Measurements from ENCODE around the gene ZNF593OS.

ZNF593OS gene

GRCh38 chr1:26182383-26182696 lies 10.7 kb upstream of the ZNF593OS start:
- DNase-seq: no peak

- DNase-seq: no peak
Measured at GRCh38 chr1:26181586-26182382, 10.2 kb upstream of the ZNF593OS start.

DNA sequence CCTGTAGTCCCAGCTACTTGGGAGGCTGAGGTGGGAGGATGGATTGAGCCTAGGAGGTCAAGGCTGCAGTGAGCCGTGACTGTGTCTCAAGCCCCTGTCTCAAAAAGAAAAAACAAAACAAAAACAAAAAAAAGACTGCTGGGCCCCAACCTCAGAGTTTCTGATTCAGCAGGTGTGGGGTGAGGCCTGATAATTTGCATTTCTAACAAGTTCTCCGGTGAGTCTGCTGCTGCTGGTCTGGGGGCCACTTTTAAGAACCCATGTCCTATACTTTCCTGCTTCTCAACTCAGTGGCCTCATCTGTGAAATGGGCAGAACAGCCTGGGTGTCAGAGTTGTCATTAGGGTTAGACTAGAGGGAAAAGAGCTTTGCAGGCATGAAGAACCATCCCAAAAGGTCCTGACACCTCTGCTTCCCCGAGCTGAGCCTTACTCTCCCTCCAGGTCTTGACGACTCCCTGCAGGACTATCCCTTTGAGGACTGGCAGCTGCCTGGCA lies 8.4 kb upstream of the ZNF593OS start:
- no peak for DNase-seq

GRCh38 chr1:26177182-26177684 lies 5.6 kb upstream of the ZNF593OS start, which contains the start of gene CNKSR1:
Gene CNKSR1 (plus strand): TSS chr1:26177491. CDS start chr1:26177548, 57 bp downstream.
- DNase-seq: no peak

- no peak for DNase-seq
Measured at GRCh38 chr1:26175346-26175745, 3.7 kb upstream of the ZNF593OS start.

DNA sequence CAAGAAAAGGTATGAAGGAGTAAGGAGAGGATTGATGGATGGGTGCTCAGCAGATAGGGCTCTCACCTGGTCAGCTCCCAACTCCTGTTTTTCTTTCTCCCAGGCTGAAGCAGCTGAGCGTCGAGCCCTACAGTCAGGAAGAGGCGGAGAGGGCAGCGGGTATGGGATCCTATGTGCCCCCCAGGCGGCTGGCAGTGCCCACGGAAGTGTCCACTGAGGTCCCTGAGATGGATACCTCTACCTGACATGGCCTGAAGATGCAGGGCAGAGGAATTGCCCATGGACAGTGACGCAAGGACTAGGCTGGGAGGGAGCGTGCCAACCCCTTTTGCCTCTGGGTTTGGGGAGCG lies 1.2 kb downstream of the ZNF593OS start:
- no peak for DNase-seq

GRCh38 chr1:26169669-26170471 lies 1.8 kb downstream of the ZNF593OS start, which contains the start of gene ZNF593:
Gene ZNF593 (plus strand): TSS chr1:26169908. CDS start chr1:26169984, 76 bp downstream.
- peak; percentile 64 to 77 (median 69) for DNase-seq

DNA sequence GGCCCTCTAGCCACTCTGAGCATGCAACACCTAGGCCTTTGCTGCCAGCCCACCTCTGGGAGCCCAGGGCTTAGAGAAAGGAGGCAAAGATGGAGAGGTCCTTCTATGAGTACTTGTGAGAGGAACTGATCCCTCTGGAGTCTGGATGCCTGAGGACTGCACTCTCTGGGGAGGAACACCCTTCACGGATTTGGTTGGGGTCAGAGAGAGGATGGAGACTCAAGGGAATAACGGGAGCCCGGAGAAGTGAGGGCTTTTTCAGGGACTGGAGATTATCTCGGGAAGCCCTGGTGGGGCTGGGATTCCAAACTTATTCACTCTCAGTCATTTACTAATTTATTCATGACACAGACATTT lies 2.5 kb downstream of the ZNF593OS start:
- no peak for DNase-seq

DNA sequence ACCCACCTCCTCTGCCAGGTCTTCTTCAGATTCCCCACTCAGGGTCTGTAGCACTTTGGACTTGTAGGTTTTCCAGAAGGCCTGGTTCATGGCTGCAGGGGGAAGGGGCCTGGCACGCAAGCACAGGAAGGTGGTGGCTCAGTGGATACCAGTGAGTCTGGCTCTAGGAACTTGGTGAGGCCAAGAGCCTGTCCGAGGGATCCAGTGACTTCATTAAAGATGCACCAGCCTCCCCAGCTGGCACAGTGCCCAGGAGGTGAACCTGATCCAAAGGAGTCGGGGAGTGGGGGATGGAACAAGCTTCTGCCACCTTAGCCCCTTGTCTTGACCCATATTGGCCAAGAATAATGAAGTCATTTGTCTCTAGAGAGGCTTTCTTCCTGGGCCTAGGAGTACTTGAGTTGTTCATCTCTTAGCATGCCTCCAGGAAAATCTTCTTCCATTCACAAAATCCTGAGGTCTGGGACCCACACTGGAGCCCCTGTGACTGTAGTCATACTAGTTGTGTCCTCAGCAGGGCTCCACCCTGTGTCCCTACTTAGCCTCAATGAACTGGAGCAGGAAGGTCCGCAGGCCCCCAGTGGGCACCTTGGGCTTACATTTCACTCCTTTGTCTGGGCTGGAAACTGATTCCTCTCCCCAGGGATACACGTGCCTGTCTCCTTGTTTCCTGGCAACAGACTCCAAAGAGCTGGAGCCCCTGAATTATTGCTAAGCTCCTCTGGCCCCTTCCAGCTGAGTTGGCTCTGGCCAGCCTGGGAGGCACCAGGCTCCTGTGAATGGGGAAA lies 3.0 kb downstream of the ZNF593OS start, which contains the start of gene C1orf232:
C1orf232 (minus strand) TSS at position 554 of the 788 bp plus-strand sequence; CDS start at position 90, 464 bp downstream.
- no peak for DNase-seq

DNA sequence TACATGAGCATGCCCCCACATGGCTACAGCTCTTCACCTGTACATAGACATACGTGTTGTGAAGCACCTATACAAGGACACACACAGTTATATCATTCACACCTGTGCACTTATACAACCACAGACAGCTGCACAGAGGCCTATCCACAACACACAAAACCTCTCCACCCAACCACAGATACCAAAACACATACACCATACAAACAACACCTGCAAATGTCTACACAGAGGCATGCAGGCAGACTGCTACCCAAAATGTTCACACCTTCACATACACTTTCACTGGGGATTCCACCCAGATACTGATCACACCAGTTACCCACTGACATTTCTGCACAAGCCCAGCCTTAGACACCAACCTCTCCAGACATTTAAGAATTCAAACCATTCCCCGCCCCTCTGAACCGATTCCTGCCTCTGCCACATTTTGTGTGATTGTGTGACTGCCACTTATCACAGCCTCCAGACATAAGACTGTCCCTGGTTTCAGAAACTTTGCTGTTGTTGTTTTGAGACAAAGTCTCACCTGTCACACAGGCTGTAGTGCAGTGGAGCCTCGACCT lies 4.8 kb downstream of the ZNF593OS start:
- DNase-seq: no peak

- DNase-seq: no peak
Measured at GRCh38 chr1:26164861-26165842, 6.5 kb downstream of the ZNF593OS start.

DNA sequence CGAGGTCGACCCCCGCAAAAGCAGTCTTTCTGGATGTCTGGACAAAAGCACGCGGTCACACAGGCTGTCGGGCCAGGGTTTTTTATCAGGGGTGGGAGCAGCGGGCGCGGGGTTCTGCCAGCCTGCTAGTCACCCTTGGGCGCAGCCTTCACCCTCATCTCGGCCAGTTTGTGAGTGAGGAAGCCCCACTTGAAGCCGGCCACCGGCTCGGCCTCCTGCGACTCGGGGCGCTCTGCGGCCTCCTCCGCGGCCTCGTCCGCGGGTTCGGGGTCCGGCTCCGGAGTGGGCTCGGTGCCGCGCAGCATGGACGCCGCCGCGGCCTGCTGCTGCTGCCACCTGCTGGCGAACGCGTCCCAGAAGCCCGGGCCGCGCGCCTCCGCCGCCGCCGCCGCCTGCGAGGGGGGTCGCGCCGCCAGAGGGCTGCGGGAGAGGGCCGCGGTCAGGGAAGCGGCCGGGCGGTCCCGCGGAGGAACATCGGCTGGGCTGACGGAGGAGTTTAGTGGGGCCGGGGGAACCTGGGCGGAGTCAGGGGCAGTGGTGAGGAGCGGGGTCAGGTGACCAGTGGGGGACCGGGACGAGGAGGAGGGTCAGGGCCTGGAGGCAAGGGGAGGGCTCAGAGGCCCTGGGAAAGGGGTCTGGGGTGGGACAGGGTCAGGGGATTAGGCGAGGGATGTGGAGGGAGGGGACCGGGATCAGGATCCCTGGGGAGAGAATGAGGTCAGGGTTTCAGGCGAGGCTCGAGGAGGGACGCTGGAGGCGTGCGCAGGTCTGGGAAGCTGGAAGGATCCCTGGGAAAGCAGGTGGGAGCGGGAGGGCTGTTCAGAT lies 7.4 kb downstream of the ZNF593OS start:
- peak in 3 of 4 experiments; percentile 25 to 31 (median 30) for DNase-seq

- DNase-seq: no peak
Measured at GRCh38 chr1:26163684-26164035, 8.0 kb downstream of the ZNF593OS start.

GRCh38 chr1:26162220-26162709 lies 9.4 kb downstream of the ZNF593OS start:
- DNase-seq: no peak

GRCh38 chr1:26161415-26162219 lies 10.0 kb downstream of the ZNF593OS start:
- DNase-seq: no peak

- no peak for DNase-seq
Measured at GRCh38 chr1:26160527-26161414, 10.9 kb downstream of the ZNF593OS start.

- DNase-seq: no peak
Measured at GRCh38 chr1:26159743-26160039, 11.9 kb downstream of the ZNF593OS start.

Measured in activated CD4-positive, CD25-positive, alpha-beta regulatory T cell (primary cell).